HUES48 (cell line): ENCODE results near the gene CNTNAP2.

Source experiments
- H3K27ac ChIP-seq: one replicate; pipeline ENCODE4 v1.7.0; 2013; ENCODE audit warnings: low read depth, low read length, inconsistent platforms
- H3K27me3 ChIP-seq: 2 replicates; pipeline ENCODE4 v1.6.1; 2013; ENCODE audit warnings: mild to moderate bottlenecking, low read length; ENCODE audit not compliant: control insufficient read depth, insufficient read depth
- H3K36me3 ChIP-seq: 2 replicates; pipeline ENCODE4 v1.6.1; 2013; ENCODE audit warnings: low read length; ENCODE audit not compliant: control insufficient read depth, insufficient read depth
- H3K4me1 ChIP-seq: 2 replicates; pipeline ENCODE4 v1.6.1; 2013; ENCODE audit warnings: mild to moderate bottlenecking, low read length; ENCODE audit not compliant: control insufficient read depth, insufficient read depth
- H3K4me3 ChIP-seq: 2 replicates; pipeline ENCODE4 v1.5.1; 2013; ENCODE audit warnings: mild to moderate bottlenecking, low read depth, low read length
- H3K9ac ChIP-seq: 2 replicates; pipeline ENCODE4 v1.6.1; 2013; ENCODE audit warnings: mild to moderate bottlenecking, low read depth, low read length, moderate library complexity
- H3K9me3 ChIP-seq: 2 replicates; pipeline ENCODE4 v1.6.1; 2013; ENCODE audit warnings: low read length; ENCODE audit not compliant: control insufficient read depth, insufficient read depth

CNTNAP2 gene

GRCh38 chr7:148385009-148385682 lies 2268.5 kb downstream of the CNTNAP2 start:
- Histone ChIP-seq H3K9me3 (peaks cover 10% of the 10 kb centered on the region), H3K27me3 (no peaks in the 10 kb centered on the region), H3K36me3 (peaks cover 34% of the 10 kb centered on the region), H3K9ac (no peak overlapping the region), H3K4me1 (peaks cover 19% of the 10 kb centered on the region), H3K27ac (no peak overlapping the region), H3K4me3 (no peak overlapping the region)

GRCh38 chr7:148390381-148390780 lies 2273.8 kb downstream of the CNTNAP2 start:
- H3K27ac ChIP-seq, result no peak overlapping the region
- no peak overlapping the region for H3K4me3 ChIP-seq
- H3K27me3 ChIP-seq, result no peaks in the 10 kb centered on the region
- peaks cover 13% of the 10 kb centered on the region for H3K9me3 ChIP-seq
- peaks cover 18% of the 10 kb centered on the region for H3K36me3 ChIP-seq
- no peak overlapping the region for H3K9ac ChIP-seq
- peaks cover 37% of the 10 kb centered on the region for H3K4me1 ChIP-seq

DNA sequence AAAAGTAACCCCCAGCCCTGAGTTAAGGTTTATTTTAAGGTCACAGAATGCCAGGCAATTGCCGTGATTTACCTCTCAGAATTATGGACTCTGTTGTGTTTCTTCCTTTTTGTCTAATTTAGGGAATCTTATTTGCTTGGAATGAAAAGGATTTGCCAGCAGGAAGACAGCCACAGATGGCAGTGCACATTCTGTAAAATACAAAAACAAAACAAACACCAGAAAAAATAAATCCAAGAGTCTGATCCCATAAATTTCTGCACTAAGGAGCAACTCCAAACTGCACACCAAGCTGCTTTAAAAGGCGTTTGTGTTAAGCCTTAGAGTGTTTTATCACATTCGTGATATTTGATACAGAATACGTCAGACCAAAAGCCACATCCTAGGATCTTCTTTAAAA lies 2275.0 kb downstream of the CNTNAP2 start:
- Histone ChIP-seq H3K9me3 (peaks cover 13% of the 10 kb centered on the region), H3K27ac (no peak overlapping the region), H3K4me3 (no peak overlapping the region)

DNA sequence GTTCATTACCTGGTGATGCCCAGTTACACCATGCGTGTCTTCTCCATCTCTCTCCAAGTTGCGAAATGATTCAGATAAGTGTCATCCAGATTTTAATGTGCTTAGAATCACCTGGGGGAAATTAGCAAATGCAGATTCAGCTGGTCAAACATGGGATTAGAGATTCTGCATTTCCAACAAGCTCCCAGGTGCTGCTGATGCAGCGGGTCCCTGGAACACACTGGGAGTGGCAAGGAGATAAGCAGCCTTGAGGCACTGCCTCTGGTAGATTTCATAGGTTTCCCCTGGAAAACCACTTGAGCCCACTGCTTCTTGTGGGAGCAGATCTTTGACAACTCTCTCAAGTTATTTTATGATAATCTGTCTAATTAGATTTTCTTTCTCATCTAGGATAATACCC lies 2278.0 kb downstream of the CNTNAP2 start:
- Histone ChIP-seq H3K27me3 (no peaks in the 10 kb centered on the region), H3K4me1 (peaks cover 63% of the 10 kb centered on the region), H3K9ac (no peak overlapping the region), H3K36me3 (peaks cover 14% of the 10 kb centered on the region), H3K9me3 (peaks cover 6% of the 10 kb centered on the region), H3K27ac (peak overlapping the region; percentile 36), H3K4me3 (no peak overlapping the region; the same call in 1 of the 2 replicates)

More for the DNA sequence above, 2275.0 kb downstream of the CNTNAP2 start:
- Histone ChIP-seq H3K36me3 (peaks cover 18% of the 10 kb centered on the region), H3K9ac (no peak overlapping the region), H3K4me1 (peaks cover 46% of the 10 kb centered on the region), H3K27me3 (no peaks in the 10 kb centered on the region)

GRCh38 chr7:148395352-148395811 lies 2278.8 kb downstream of the CNTNAP2 start:
- no peaks in the 10 kb centered on the region for H3K27me3 ChIP-seq
- H3K4me1 ChIP-seq, result peaks cover 67% of the 10 kb centered on the region
- H3K36me3 ChIP-seq, result peaks cover 7% of the 10 kb centered on the region; the same call in 1 of the 2 replicates
- H3K9me3 ChIP-seq, result 0 out of 2 replicates have a peak, but pooled peaks cover under 1% of the 10 kb centered on the region
- H3K9ac ChIP-seq, result 0 out of 2 replicates have a peak overlapping the region, but pooled peaks have one; percentile 18
- H3K4me3 ChIP-seq, result no peak overlapping the region
- peak overlapping the region; percentile 81 for H3K27ac ChIP-seq

- Histone ChIP-seq H3K27ac (peak overlapping the region; percentile 81), H3K4me1 (peaks cover 66% of the 10 kb centered on the region), H3K9me3 (no peaks in the 10 kb centered on the region), H3K27me3 (no peaks in the 10 kb centered on the region), H3K36me3 (peaks cover 7% of the 10 kb centered on the region; the same call in 1 of the 2 replicates), H3K4me3 (no peak overlapping the region), H3K9ac (peak overlapping the region; percentile 27; the same call in 1 of the 2 replicates)
Measured at GRCh38 chr7:148395990-148396716, 2279.6 kb downstream of the CNTNAP2 start.

GRCh38 chr7:148397056-148397455 lies 2280.5 kb downstream of the CNTNAP2 start:
- Histone ChIP-seq H3K27me3 (no peaks in the 10 kb centered on the region), H3K4me3 (no peak overlapping the region), H3K4me1 (peaks cover 69% of the 10 kb centered on the region)

GRCh38 chr7:148397551-148397950 lies 2280.9 kb downstream of the CNTNAP2 start:
- Histone ChIP-seq H3K36me3 (0 out of 2 replicates have a peak, but pooled peaks cover under 1% of the 10 kb centered on the region), H3K4me1 (peaks cover 72% of the 10 kb centered on the region), H3K9me3 (no peaks in the 10 kb centered on the region), H3K4me3 (no peak overlapping the region), H3K27ac (peak overlapping the region; percentile 81), H3K9ac (no peak overlapping the region; the same call in 1 of the 2 replicates), H3K27me3 (no peaks in the 10 kb centered on the region)

More at GRCh38 chr7:148397056-148397455, 2280.5 kb downstream of the CNTNAP2 start:
- Histone ChIP-seq H3K27ac (peak overlapping the region; percentile 81), H3K9ac (no peak overlapping the region), H3K9me3 (no peaks in the 10 kb centered on the region), H3K36me3 (peaks cover 3% of the 10 kb centered on the region; the same call in 1 of the 2 replicates)

DNA sequence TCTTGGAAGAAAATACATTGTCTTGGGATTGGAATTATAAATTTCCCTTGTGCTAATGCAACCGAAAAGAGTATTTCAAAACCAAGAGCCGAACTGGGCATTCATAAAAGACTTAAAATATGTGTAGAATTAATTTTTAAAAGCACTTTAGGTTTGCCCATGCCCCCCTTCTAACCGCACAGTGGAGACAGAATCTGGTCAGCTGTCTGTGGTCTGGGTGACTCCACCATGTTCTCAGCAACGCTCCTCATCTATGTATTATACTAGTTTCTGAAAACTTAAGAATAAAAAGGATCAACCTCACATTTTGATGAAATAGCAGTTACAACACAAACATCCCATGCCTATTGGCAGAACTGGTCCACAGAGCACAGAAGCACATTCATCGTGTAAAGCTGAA lies 2281.4 kb downstream of the CNTNAP2 start:
- Histone ChIP-seq H3K36me3 (no peaks in the 10 kb centered on the region), H3K9me3 (no peaks in the 10 kb centered on the region), H3K9ac (no peak overlapping the region), H3K4me3 (no peak overlapping the region), H3K27me3 (no peaks in the 10 kb centered on the region), H3K27ac (peak overlapping the region; percentile 81), H3K4me1 (peaks cover 72% of the 10 kb centered on the region)

GRCh38 chr7:148398844-148399365 lies 2282.3 kb downstream of the CNTNAP2 start:
- Histone ChIP-seq H3K36me3 (no peaks in the 10 kb centered on the region), H3K27ac (no peak overlapping the region), H3K4me1 (peaks cover 69% of the 10 kb centered on the region), H3K4me3 (no peak overlapping the region), H3K9ac (no peak overlapping the region), H3K27me3 (no peaks in the 10 kb centered on the region), H3K9me3 (no peaks in the 10 kb centered on the region)
